HG03354 (cell line): Measurements from ENCODE around the gene BRD3OS.
"Not testable (repeated sequence)": the region's sequence is repeated elsewhere in the genome, so short reads cannot be mapped to it uniquely, and the experiment has no call there.

Experiments
- ATAC-seq: cut with Tn5 transposase; IDR thresholded peaks from one replicate; pipeline ENCODE4 v1.9.1; 2021; ENCODE audit warnings: mild to moderate bottlenecking; ENCODE audit not compliant: unreplicated experiment, poor library complexity, severe bottlenecking

The BRD3OS gene

DNA sequence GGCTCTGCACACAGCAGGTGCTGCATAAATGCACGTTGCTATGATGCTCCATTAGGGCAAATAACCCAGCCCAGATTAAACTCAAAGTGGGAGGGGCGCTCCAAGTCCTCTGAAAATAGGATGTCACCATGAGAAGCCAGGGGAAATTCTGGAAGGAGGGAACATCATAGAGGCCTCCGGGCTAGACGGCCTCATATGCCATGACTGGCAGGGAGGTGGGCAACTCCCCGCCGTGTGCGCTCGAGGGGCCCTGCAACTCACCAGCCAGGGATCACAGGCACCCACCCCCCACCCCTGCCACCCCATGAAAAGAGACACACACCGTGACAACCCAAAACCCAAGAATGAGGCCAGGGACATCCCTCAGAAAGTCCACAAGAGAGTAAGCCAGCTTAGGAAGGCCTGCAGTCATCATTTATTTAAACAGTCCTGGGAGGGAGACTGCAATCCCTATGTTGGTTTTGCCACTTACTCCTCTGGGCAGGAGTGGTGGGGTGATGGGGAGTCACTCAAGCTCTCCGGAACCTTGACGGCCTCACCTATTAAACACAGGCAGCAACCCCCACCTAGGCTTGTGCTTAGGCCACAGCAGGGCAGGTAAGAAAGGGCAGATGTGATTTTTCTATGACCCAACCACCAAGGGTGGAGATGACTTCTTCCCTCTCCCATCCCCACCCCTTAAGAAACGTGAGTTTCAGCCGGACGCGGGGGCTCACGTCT lies 37.2 kb upstream of the BRD3OS start:
- no peak for ATAC-seq

DNA sequence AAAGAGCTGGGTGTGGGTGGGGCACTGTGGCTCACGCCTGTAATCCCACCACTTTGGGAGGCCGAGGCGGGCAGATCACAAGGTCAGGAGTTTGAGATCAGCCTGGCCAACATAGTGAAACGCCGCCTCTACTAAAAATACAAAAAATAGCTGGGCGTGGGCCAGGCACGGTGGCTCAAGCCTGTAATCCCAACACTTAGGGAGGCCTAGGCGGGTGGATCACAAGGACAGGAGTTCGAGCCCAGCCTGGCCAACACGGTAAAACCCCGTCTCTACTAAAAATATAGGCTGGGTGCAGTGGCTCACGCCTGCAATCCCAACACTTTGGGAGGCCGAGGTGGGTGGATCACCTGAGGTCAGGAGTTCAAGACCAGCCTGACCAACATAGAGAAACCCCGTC lies 36.5 kb upstream of the BRD3OS start:
- not testable (repeated sequence) for ATAC-seq

DNA sequence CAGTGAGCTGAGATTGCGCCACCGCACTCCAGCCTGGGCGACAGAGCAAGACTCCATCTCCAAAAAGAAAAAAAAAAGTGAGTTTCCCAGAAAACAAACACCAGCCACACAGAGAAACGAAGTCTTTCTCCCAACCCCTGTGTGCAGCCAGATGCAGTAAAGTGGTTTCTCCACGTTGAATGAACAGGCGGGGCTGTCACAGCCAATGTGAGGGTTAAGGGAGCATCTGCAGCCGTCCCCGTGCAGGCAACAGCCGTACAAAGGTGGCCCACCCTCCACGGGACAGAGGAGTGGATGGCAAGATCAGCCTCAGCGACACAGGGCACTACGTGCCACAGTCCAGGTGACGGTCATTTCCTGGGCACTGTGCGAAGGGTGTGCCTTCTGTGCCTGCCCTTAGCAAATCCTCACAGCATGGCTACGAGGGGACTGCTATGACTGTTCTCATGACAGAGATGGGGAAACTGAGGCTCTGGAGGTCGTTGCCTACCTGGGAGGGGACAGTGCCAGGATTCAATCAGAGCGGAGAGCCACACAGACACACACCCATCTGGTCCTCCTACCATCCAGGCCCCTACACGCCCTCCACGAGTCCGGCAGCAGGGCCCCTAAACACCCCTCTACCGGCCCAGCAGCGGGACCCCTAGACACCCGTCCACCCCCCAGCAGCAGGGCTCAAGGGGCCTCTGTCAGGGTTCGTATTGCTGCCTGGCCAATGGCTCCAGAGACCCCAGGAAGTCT lies 35.5 kb upstream of the BRD3OS start:
- no peak for ATAC-seq

DNA sequence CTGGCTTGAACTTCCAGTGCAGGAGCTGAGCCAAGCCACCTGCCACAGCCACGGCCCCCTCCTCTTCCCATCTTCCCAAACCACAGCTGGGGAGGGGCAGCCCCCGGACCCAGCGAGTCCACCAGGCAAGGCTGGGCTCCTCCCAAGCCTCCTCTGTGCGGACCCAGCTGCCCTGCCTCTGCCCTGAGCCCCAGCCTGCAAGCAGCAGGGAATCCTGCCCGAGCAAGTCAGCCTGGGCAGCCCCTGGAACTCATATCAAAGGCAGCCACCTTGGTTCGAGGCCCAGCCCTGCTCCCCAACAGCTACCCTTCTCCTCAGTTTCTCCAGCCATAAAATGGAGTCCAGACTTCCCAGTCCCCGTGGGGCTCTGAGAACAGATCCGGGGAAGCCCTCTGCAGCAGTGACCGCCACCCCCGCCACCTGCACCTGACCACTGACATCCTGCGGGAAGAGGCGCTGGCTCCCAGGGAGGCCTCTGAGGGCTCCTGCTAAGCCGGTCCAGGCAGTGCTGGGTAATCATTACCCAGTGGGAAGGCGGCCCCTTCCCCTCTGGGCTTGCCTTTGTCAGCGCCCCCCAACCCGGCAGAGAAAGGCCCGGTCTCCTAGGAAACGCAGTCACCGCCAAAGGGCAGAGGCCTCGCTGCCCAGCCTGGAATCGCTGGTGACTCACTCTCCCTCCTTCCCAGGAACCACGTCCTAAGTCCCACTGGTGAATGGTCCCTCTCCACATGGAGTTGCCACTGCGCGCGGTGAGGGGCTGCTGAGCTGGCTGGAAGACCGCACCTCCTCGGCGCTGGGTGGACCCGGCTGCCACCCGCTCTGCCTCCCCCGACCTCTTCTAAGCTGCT lies 34.7 kb upstream of the BRD3OS start:
- no peak for ATAC-seq

DNA sequence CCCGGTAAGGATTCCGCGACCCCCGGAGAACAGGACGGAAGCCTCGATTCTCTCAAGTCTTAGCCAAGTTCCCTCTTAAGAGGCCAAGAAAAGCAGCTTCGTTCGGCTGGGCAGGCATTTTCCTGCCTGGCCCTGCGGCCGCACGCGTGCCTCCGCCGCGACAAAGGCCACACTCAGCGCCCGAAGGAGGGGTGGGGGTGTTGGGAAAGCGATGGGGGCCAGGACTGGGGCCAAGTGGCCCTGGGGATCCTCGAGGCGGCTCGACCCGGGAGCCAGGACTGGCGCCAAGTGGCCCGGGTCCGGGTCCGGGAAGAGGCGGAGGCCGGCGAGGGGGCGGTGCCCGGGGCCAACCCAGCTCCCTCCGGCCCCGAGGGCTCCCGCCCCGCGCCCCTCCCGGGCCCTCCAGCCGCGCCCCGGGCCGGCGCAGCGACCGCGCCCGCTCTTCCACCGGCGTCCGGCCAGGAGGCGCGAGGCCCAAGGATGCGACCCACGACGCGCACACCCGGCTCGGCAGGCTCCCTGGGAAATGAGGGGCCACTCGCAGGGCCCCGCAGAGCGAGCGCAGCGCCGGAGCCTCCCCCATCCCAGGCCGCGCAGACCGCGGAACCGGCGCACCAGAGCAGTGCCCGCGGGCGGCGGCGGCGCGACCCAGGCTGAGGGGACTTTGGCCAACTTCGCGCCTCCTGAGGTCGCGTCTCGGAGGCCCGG lies 33.9 kb upstream of the BRD3OS start:
- peak; percentile 19 for ATAC-seq

DNA sequence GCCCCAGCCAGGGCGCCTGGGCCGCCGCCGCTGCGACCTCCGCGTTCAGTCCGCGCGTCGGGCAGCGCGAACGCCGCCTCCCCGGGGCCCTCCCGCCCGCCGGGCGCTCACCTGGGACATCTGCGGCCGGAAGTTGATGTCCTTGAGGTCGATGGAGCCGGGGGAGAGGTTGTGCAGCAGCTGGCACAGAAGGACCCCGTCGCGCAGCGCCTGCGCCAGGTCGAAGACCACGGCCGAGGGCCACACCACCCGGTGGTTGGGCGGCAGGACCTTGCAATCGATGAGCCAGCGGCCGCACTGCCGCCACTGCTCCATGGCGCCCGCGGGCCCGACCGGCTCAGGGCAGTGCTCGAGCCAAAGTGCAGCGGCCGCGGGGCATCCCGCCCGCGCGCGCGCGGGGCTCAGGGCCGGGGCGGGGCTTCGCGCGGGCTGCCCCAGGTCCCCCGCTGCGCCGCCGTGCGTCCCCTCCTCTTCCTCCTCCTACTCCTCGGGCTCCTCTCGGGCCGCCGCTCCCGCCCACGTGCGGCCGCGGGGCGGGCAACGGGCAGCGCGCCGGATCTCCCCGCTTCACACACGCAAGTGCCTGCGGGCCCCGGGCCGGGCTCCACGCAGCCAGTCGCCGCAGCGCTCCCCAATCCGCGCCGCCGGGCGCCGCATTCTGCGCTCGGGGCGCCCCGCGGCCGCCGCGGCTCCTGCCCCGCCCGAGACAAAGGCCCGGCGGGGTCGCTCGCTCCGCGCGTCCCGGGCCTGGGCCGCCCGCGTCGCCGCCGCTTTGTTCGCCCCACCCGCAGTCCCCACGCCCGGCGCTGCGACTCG lies 33.1 kb upstream of the BRD3OS start, which contains the start of gene VAV2:
Gene VAV2 (minus strand): TSS at position 361 of the 816 bp plus-strand sequence. CDS start 46 bp downstream, at position 315.
- ATAC-seq = peak; percentile 50

DNA sequence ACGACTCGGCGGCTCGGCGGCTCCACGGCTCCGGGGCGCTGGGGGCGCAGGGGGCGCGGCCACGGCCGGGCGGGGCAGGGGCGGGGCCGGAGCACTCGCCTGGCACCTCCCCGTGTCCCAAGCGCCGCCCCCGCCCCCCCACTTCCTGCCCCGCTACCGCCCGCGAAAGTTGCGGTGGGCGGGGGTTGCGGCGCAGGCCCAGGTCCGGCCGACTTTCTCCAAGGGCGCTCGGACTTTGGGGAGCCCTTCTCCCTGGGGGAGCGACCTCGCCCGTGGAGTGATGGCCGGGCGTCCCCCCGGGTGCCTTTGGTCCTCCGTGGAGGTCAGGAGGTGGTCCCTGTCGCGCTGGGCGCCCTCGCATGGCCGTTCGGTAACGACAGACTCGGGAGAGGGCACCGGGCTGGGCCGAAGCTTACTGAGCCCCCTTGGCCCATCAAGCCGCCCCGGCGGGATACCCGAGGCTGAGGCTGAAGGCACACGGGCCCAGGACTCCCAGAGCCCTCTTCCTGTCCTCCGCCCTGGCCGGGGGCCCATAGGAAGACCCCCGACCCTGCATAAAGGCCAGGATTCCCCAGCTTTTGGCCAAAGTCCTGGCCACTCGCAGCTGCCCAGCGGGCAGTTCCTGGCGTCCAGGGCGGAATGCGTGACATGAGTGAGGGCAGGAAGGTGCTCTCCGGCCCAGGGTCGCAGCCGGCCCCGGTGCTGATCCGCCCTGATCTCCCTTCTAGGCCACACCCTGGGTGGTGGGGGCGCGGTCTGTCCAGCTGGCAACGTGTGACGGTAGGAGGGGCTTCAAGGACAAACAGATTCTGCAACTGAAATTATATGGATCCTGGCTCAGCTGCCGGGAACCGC lies 32.3 kb upstream of the BRD3OS start:
- peak; percentile 57 for ATAC-seq

DNA sequence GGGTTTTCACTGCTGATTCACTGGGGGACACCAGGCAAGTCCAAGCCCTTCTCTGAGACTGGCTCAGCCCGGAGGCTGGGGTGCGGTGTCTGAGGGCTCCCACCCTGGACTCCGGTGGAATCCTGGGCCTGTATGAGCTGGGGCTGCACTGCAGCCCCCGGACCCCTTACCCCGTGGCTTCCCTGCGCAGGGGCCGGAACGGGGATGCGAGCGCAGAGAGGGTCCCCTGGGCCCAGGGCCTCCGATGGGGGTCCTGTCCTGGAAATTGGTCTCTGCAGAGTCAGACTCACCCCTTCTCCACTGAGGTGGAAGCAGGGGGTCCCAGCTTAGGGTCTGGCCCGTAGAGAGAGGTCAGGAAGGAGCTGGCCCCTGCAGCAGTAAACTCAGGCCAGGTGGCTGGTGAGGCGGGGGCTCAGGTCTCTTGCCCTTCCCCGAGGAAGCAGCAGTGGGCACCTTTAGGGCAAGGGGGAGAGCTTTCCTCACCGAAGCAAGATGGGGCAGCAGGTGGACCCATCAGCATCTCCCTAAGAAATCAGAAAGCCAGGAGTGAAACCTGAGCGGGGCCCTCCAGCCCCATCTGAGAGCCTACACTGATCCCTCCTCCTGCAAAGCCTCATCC lies 31.5 kb upstream of the BRD3OS start:
- ATAC-seq = no peak

DNA sequence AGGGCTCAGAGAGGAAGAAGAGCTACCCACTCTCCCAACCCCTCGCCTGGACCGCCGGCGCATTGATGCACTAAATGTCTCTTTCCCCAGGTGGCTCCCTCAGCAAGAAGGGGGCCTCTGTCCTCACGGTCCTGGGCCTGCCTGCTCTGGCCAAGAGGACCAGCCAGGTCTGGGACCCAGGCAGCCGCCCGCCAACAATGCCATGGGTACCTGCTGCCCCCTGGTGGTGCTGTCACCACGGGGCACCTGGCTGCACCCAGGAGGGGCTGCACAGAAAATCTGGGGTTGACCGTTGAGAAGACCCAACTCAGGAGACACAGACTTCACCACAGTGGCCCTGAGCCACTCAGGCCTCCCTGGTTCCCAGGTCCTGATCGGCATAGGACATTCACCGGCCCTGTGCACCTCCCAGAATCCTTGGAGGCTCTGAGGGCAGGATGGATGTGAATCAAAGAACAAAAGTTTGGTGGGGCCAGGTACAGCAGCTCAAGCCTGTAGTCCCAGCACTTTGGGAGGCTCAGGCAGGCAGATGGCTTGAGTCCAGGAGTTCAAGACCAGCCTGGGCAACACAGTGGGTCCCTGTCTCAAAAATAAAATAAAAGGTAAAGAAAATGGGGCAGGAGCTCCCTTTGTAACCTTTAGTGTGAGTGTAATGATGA lies 30.8 kb upstream of the BRD3OS start:
- ATAC-seq = no peak

DNA sequence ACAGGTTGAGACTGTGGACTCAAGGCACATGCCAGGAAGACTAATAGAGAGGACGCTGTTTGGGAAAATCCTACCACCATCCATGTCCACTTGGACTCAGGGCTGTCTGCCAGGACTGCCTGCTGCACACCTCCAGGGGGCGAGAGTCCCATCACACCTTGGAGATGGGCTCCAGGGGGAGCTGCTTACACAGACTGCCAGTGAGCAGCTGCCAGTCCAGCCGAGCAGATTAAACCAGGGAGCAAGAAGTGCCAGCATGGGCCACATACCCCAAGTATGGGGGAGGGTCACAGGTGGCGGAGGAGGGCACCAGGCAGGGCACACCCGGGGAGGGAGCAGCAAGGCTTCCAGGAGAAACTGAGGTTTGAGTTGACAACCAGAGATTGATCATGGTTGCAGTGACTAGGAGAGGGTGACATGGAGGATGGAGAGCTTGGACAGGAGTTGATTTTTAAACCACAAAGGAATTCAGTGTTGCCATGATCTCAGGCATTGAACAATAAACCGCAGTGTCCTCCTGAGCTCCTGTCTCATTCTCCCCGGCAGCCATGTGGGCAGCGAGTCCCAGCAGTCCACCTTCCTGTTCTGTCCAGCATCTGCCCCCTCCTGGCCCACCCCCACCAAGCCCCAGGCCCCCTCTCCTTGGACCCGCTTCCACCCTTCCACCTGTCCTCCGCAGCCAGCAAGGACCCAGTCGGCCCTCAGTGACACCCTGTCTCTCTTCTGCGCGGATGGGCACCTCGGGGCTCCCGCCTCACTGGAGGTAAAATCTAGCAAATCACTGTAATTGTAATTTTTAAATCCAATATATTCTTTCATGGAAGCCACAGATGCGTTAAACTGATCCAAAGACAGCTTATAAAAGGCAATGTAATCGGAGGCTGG lies 30.0 kb upstream of the BRD3OS start:
- no peak for ATAC-seq

DNA sequence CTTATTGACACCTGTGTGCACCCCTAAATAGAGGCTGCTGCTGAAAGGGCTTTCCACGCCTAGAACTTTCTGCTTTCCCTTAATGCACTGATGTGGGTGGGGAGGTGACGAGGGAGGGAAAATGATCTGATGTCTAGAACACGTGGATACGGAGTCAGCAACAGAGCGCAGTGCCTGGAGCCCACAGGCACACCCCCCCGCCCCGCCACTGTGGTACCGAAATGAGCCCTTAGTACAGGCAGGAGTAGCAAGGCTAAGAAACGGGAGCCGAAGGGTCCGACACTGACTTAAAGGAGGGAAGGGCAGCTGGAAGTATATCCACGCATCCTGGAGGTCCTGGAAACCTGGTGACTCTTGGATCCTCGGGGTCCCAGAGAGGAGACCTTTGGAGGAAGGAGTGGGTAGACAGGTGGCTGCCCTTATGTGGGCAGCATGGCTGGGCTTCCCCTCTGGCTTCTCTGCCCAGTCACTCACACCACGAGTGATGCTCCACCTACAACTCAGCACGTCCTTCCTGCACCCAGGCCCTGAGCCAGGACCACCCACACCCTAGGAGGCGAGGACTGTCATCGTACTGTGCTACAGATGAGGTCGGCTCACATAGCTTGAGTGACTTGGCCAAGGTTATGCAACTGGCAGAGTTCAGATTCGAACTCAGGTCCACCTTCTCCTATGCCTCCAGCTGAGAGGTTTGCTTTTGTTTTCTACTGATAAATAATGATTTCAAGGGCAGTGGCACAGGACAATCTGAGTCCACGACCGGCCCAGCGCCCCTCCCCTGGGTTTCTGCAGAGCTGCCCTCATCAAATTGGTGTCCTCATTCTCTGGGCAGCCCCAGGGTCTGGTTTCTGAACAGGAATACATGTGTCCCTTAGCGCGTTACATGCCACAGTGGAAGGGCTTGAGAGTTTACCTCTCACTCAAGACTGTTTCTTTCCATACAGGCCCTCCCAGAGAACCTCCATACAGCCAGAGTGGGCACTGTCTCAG lies 28.5 kb upstream of the BRD3OS start:
- no peak for ATAC-seq

DNA sequence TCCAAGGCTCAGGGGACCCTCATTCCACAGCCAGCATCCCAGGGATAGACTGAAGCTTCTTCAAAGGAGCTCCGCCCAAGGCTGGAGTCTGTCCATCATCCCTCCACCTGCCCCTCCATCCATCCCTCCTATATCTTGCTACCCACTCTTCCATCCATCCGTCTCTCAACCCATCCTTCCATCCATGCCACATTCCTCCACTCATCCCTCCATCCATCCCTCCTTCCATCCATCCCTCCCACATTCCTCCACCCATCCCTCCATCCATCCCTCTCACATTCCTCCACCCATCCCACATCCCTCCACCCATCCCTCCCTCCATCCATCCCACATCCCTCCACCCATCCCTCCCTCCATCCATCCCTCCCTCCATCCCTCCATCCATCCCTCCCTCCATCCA lies 27.7 kb upstream of the BRD3OS start:
- no peak for ATAC-seq

DNA sequence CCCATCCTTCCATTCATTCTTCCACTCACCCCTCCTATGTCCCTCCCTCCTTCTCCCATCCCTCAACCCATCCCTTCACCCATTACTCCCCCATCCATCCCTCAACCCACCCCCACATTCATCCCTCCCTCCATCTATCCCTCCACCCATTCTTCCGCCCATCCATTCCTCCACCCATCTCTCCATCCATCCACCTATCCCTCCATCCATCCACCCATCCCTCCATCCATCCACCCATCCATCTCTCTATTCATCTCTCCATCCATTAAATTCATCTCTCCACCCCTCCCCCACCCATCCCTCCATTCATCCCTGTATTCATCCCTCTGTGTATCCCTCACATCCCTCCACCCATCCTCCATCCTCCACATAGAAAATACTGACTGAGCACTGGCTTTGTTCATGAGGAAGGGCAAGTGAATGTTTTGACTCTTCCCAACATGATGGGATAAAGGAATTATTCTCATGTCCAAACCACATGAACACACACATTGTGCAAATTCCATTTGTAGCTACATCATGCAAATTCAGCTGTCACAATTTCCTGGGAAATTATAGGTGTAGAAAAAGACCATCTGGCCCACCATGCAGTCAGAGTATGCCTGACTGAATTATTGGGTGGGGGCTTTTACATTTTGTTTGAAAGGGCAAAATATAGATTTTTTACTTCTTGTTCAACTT lies 26.2 kb upstream of the BRD3OS start:
- ATAC-seq = no peak

DNA sequence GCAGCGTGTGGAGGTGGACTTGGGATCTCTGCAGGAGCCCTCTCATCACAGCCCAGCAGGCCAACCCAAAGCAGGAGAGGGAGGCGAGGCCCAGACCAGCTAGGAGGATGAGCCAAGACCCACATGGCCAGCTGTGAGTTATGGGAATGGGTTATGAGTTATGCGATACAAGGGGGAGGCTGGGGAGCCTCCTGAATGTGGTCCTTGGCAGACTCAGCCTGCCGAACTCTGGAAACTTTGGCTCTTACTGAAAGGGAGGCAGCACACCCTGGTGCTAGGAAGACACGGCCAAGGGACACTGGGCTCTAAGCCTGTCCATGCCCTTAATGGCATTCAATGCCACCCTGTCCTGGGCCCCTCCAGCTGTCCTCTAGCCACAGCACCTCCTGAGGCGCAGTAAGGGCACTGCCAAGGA lies 25.4 kb upstream of the BRD3OS start:
- ATAC-seq = no peak

DNA sequence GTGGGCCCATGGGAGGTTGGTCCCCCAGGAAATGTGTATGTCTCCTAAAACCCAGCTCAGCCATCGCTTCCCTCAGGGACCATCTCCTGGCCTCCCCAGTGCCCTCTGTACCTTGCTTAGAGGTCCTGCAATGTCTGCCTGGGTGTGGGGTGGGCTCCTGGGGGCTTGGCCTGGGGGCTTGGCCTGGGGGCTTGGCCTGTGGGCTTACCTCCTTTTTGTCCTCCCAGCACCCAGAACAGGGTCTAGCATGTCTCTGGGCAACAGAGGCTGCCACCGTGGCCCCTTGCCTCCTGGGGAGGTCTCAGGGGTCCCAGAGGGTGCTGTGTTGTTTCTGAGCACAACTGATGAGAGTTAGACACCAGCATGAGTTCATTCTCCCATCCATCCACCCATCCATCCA lies 22.5 kb upstream of the BRD3OS start:
- no peak for ATAC-seq
